HepG2 (cell line): ENCODE data around the gene EDEM1.

ENCODE experiments used
- HNF1A ChIP-seq, 2 experiments: sonication (generic) in 1 of 2; formaldehyde crosslinking in 1 of 2; IDR thresholded peaks; 2 replicates each; pipeline versions ENCODE4 v1.4.0 to v1.6.1; 2016 to 2020; ENCODE audit warnings: borderline replicate concordance in 1 of 2, low read depth in 1 of 2, mild to moderate bottlenecking in 1 of 2, missing genetic modification reagents in 1 of 2
- IRF1 ChIP-seq: sonication (generic); formaldehyde crosslinking; IDR thresholded peaks from 2 replicates; pipeline ENCODE4 v1.4.0; 2020; ENCODE audit warnings: low read depth, mild to moderate bottlenecking, missing genetic modification reagents

GRCh38 chr3:5258526-5258925, 71.0 kb downstream of the EDEM1 start:
- TF ChIP-seq HNF1A (IDR thresholded peaks at IDR 0.05; ENCODE audit: low read depth) (no peak), HNF1A (CRISPR knock-in tag; IDR thresholded peaks at IDR 0.05; ENCODE audit: borderline replicate concordance) (no peak), IRF1 (CRISPR knock-in tag) (no peak)
